ENCODE measurements around the gene CALHM5. TPM values are rescaled to one million over a fixed set of nuclear protein-coding genes. Genes with fewer than 3 reads are reported as not detected.

Gene CALHM5
- total and polyA plus RNA-seq, 10 of the 15 experiments (the other 5 are each of a cell fraction or from before 2014, with no cell fraction given): not detected

DNA sequence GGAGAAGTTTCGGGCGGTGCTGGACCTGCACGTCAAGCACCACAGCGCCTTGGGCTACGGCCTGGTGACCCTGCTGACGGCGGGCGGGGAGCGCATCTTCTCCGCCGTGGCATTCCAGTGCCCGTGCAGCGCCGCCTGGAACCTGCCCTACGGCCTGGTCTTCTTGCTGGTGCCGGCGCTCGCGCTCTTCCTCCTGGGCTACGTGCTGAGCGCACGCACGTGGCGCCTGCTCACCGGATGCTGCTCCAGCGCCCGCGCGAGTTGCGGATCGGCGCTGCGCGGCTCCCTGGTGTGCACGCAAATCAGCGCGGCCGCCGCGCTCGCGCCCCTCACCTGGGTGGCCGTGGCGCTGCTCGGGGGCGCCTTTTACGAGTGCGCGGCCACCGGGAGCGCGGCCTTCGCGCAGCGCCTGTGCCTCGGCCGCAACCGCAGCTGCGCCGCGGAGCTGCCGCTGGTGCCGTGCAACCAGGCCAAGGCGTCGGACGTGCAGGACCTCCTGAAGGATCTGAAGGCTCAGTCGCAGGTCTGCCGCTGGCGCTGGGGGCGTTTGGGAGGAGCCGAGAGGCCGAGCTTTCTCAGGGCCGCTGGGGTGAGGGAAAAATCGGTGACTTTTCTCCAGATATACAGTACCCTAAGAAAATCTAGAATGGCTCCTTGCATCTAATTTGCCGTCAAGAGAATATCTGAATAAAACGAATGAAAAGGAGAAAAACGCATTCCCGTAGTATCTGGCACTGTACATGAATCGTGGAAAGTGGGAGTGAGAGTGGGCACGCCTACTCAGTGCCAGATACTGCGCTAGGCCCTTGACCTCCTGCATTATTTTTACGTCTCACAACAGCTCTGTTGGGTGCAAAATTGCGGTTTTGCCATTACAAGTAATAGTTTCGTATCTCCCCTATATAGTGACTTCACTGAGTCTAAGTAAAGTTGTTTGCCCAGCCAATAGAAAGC is 49.2 kb upstream of the CALHM5 start (continued):
- TF ChIP-seq DPF2 (IDR thresholded peaks at IDR 0.05): peak; percentile 69; the same call in 1 of the 2 replicates
- TF ChIP-seq CREB1 (IDR thresholded peaks at IDR 0.05; ENCODE audit: low read depth): 0 out of 2 replicates have a peak, but pooled peaks have one; percentile 18
- TF ChIP-seq ASH2L (IDR thresholded peaks at IDR 0.05; ENCODE audit: borderline replicate concordance, low read depth): 0 out of 2 replicates have a peak, but pooled peaks have one; percentile 44
- TF ChIP-seq BMI1 (IDR thresholded peaks at IDR 0.05; ENCODE audit: borderline replicate concordance): peak; percentile 92
- no peak for TF ChIP-seq CTCF (IDR thresholded peaks at IDR 0.05 in 2 of 3, conservative IDR thresholded peaks at IDR 0.05 in 1 of 3; ENCODE audit: control insufficient read depth in 2 of 3, extremely low read depth in 1 of 3, insufficient read depth in 1 of 3, low read depth in 3 of 3, low read length in 3 of 3)
- TF ChIP-seq NBN (IDR thresholded peaks at IDR 0.05): 0 out of 2 replicates have a peak, but pooled peaks have one; percentile 13
- no peak for TF ChIP-seq TCF12 (IDR thresholded peaks at IDR 0.05; ENCODE audit: low read depth, low read length)
- TF ChIP-seq CREM (IDR thresholded peaks at IDR 0.05; ENCODE audit: low read depth): 0 out of 2 replicates have a peak, but pooled peaks have one; percentile 23
- no peak for TF ChIP-seq TCF7 (IDR thresholded peaks at IDR 0.05; ENCODE audit: borderline replicate concordance)
- no peak for TF ChIP-seq SIN3A (IDR thresholded peaks at IDR 0.05; ENCODE audit: low read depth, low read length)
- TF ChIP-seq IKZF1 (conservative IDR thresholded peaks at IDR 0.05): peak; percentile 85
- TF ChIP-seq TBL1XR1 (IDR thresholded peaks at IDR 0.05; ENCODE audit: low read depth, low read length): no peak
- TF ChIP-seq FOS (IDR thresholded peaks at IDR 0.05; ENCODE audit: borderline replicate concordance, extremely low read depth, insufficient read length): no peak
- TF ChIP-seq HCFC1 (IDR thresholded peaks at IDR 0.05; ENCODE audit: low read length): no peak
- TF ChIP-seq, protein P1, sequence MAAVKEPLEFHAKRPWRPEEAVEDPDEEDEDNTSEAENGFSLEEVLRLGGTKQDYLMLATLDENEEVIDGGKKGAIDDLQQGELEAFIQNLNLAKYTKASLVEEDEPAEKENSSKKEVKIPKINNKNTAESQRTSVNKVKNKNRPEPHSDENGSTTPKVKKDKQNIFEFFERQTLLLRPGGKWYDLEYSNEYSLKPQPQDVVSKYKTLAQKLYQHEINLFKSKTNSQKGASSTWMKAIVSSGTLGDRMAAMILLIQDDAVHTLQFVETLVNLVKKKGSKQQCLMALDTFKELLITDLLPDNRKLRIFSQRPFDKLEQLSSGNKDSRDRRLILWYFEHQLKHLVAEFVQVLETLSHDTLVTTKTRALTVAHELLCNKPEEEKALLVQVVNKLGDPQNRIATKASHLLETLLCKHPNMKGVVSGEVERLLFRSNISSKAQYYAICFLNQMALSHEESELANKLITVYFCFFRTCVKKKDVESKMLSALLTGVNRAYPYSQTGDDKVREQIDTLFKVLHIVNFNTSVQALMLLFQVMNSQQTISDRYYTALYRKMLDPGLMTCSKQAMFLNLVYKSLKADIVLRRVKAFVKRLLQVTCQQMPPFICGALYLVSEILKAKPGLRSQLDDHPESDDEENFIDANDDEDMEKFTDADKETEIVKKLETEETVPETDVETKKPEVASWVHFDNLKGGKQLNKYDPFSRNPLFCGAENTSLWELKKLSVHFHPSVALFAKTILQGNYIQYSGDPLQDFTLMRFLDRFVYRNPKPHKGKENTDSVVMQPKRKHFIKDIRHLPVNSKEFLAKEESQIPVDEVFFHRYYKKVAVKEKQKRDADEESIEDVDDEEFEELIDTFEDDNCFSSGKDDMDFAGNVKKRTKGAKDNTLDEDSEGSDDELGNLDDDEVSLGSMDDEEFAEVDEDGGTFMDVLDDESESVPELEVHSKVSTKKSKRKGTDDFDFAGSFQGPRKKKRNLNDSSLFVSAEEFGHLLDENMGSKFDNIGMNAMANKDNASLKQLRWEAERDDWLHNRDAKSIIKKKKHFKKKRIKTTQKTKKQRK (IDR thresholded peaks at IDR 0.05; ENCODE audit: low read depth, low read length): no peak
- no peak for TF ChIP-seq MEF2A (IDR thresholded peaks at IDR 0.05; ENCODE audit: insufficient read depth, low read depth, low read length)
- no peak for TF ChIP-seq RB1 (IDR thresholded peaks at IDR 0.05; ENCODE audit: borderline replicate concordance)
- no peak for TF ChIP-seq POLR2AphosphoS2 (IDR thresholded peaks at IDR 0.05; ENCODE audit: low read depth, low read length)
- 0 out of 2 replicates have a peak, but pooled peaks have one; percentile 33 for TF ChIP-seq CBFB (IDR thresholded peaks at IDR 0.05; ENCODE audit: low read depth)
- no peak; the same call in 1 of the 2 replicates for TF ChIP-seq PAX5 (IDR thresholded peaks at IDR 0.05; ENCODE audit: borderline replicate concordance, low read depth, low read length)
- TF ChIP-seq NR2C1 (IDR thresholded peaks at IDR 0.05): no peak
- peak; percentile 66 for TF ChIP-seq POLR2A (IDR thresholded peaks at IDR 0.05; ENCODE audit: low read depth, low read length)
- TF ChIP-seq, protein P2, sequence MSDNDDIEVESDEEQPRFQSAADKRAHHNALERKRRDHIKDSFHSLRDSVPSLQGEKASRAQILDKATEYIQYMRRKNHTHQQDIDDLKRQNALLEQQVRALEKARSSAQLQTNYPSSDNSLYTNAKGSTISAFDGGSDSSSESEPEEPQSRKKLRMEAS (IDR thresholded peaks at IDR 0.05; ENCODE audit: low read depth, low read length): peak; percentile 96
- peak; percentile 91 for TF ChIP-seq GATAD2B (conservative IDR thresholded peaks at IDR 0.05; ENCODE audit: low read depth)
- no peak for TF ChIP-seq RBBP5 (conservative IDR thresholded peaks at IDR 0.05)
